AG20443 (cell line): Measurements from ENCODE around the gene STYXL1.

Experiments used
- DNase-seq: peaks from one replicate; pipeline ENCODE4 v3.0.0; 2012; ENCODE audit warnings: low spot score, mixed read lengths

Gene STYXL1

GRCh38 chr7:75955331-75955955, 92.4 kb downstream of the STYXL1 start:
- no peak for DNase-seq

- DNase-seq = no peak
These were observed 93.9 kb downstream of the STYXL1 start for GRCh38 chr7:75953931-75954330.

- DNase-seq = no peak
These were observed 94.4 kb downstream of the STYXL1 start for GRCh38 chr7:75953431-75953830.

- peak; percentile 75 for DNase-seq
These were observed 96.3 kb downstream of the STYXL1 start for GRCh38 chr7:75951506-75951905.

GRCh38 chr7:75950111-75950681, 97.6 kb downstream of the STYXL1 start:
- no peak for DNase-seq

- no peak for DNase-seq
These were observed 99.6 kb downstream of the STYXL1 start for GRCh38 chr7:75948179-75948578.
